ENCODE data around the gene FBXO28.

FBXO28 gene

GRCh38 chr1:224085421-224086108, 28.3 kb upstream of the FBXO28 start:
- H3K4me3 ChIP-seq (ENCODE audit: low read depth, low read length), result no peak overlapping the region
- no peak for TF ChIP-seq CTCF (IDR thresholded peaks at IDR 0.05; ENCODE audit: borderline replicate concordance, insufficient read depth, low read depth, low read length)

- no peak overlapping the region for H3K4me3 ChIP-seq (ENCODE audit: low read depth, low read length)
- no peak for TF ChIP-seq CTCF (IDR thresholded peaks at IDR 0.05; ENCODE audit: borderline replicate concordance, insufficient read depth, low read depth, low read length)
These were observed 26.6 kb upstream of the FBXO28 start for GRCh38 chr1:224087286-224087794.

- H3K4me3 ChIP-seq (ENCODE audit: low read depth, low read length), result no peak overlapping the region
- no peak for TF ChIP-seq CTCF (IDR thresholded peaks at IDR 0.05; ENCODE audit: borderline replicate concordance, insufficient read depth, low read depth, low read length)
These were observed 24.3 kb upstream of the FBXO28 start for GRCh38 chr1:224089583-224089982.

- no peak for TF ChIP-seq CTCF (IDR thresholded peaks at IDR 0.05; ENCODE audit: borderline replicate concordance, insufficient read depth, low read depth, low read length)
- H3K4me3 ChIP-seq (ENCODE audit: low read depth, low read length), result no peak overlapping the region
These were observed 23.8 kb upstream of the FBXO28 start for GRCh38 chr1:224090116-224090515.

GRCh38 chr1:224092111-224092510, 21.8 kb upstream of the FBXO28 start:
- no peak for TF ChIP-seq CTCF (IDR thresholded peaks at IDR 0.05; ENCODE audit: borderline replicate concordance, insufficient read depth, low read depth, low read length)
- no peak overlapping the region for H3K4me3 ChIP-seq (ENCODE audit: low read depth, low read length)

GRCh38 chr1:224092601-224093000, 21.3 kb upstream of the FBXO28 start:
- no peak overlapping the region for H3K4me3 ChIP-seq (ENCODE audit: low read depth, low read length)
- no peak for TF ChIP-seq CTCF (IDR thresholded peaks at IDR 0.05; ENCODE audit: borderline replicate concordance, insufficient read depth, low read depth, low read length)

GRCh38 chr1:224095339-224095738, 18.6 kb upstream of the FBXO28 start:
- no peak for TF ChIP-seq CTCF (IDR thresholded peaks at IDR 0.05; ENCODE audit: borderline replicate concordance, insufficient read depth, low read depth, low read length)
- H3K4me3 ChIP-seq (ENCODE audit: low read depth, low read length), result no peak overlapping the region

All from GM12875 (cell line).